Measurements from ENCODE around the gene ZSWIM4. TPM values are rescaled to one million over a fixed set of nuclear protein-coding genes. Genes with fewer than 3 reads are reported as not detected.
"Not testable (repeated sequence)": the region's sequence is repeated elsewhere in the genome, so short reads cannot be mapped to it uniquely, and the experiment has no call there.

ZSWIM4 gene
- total RNA-seq, 1 experiment from 2014 or later = 8.7 TPM

- Histone ChIP-seq H3K4me1 (ENCODE audit: control insufficient read depth, insufficient read depth, low read length) (0 out of 2 replicates have a peak, but pooled peaks cover 6% of the 10 kb centered on the region), H3K36me3 (ENCODE audit: control insufficient read depth, insufficient read depth, low read length) (peaks cover 4% of the 10 kb centered on the region; the same call in 1 of the 2 replicates), H3K27ac (ENCODE audit: low read length) (no peak overlapping the region), H3K9me3 (ENCODE audit: control insufficient read depth, insufficient read depth, low read depth, low read length) (no peaks in the 10 kb centered on the region), H3K27me3 (ENCODE audit: control insufficient read depth, insufficient read depth, low read length) (no peaks in the 10 kb centered on the region), H3K4me3 (ENCODE audit: low read depth in 2 of 2, low read length in 2 of 2) (no peak overlapping the region)
- CTCF ChIA-PET = interaction anchor here (0.6 kb wide), 1 partner anchor 169 kb away, joined by 11 read pairs; no protein-coding TSS in a partner anchor
- ATAC-seq (no peak), DNase-seq (ENCODE audit: low read depth, low spot score) (no peak)
- TF ChIP-seq TCF7L2 (IDR thresholded peaks at IDR 0.05; ENCODE audit: low read depth, low read length) (no peak), POLR2AphosphoS5 (IDR thresholded peaks at IDR 0.05; ENCODE audit: low read depth, low read length) (no peak), REST (IDR thresholded peaks at IDR 0.05; ENCODE audit: insufficient read depth in 1 of 2, low read depth in 2 of 2, low read length in 1 of 2) (no peak)
- POLR2A ChIA-PET = no interaction called here
- BruUV-seq (replicated peaks) = no TSS peak
- in situ Hi-C loops (cut with HindIII; ENCODE audit: low pct_unique_long_range_greater_than_20kb, low sequenced_read_pairs) (no loop called here), intact Hi-C loops (cut with micrococcal nuclease; ENCODE audit: unreplicated experiment) (no loop called here)
These were observed 16.4 kb upstream of the ZSWIM4 start for GRCh38 chr19:13778847-13779246.

GRCh38 chr19:13779794-13780193, 15.4 kb upstream of the ZSWIM4 start:
- H3K27me3 ChIP-seq (ENCODE audit: control insufficient read depth, insufficient read depth, low read length); H3K9me3 ChIP-seq (ENCODE audit: control insufficient read depth, insufficient read depth, low read depth, low read length); ATAC-seq; intact Hi-C loops (cut with micrococcal nuclease; ENCODE audit: unreplicated experiment); H3K27ac ChIP-seq (ENCODE audit: low read length); POLR2A ChIA-PET; H3K4me3 ChIP-seq (ENCODE audit: low read depth in 2 of 2, low read length in 2 of 2); DNase-seq (ENCODE audit: low read depth, low spot score); H3K36me3 ChIP-seq (ENCODE audit: control insufficient read depth, insufficient read depth, low read length); in situ Hi-C loops (cut with HindIII; ENCODE audit: low pct_unique_long_range_greater_than_20kb, low sequenced_read_pairs); CTCF ChIA-PET; BruUV-seq (replicated peaks); H3K4me1 ChIP-seq (ENCODE audit: control insufficient read depth, insufficient read depth, low read length): not testable (repeated sequence)

GRCh38 chr19:13781547-13781946, 13.7 kb upstream of the ZSWIM4 start:
- H3K4me1 ChIP-seq (ENCODE audit: control insufficient read depth, insufficient read depth, low read length) = peaks cover 6% of the 10 kb centered on the region
- no peaks in the 10 kb centered on the region for H3K9me3 ChIP-seq (ENCODE audit: control insufficient read depth, insufficient read depth, low read depth, low read length)
- DNase-seq (ENCODE audit: low read depth, low spot score) = no peak
- ChIA-PET CTCF (no interaction called here), POLR2A (no interaction called here)
- no peaks in the 10 kb centered on the region for H3K36me3 ChIP-seq (ENCODE audit: control insufficient read depth, insufficient read depth, low read length)
- TF ChIP-seq TCF7L2 (IDR thresholded peaks at IDR 0.05; ENCODE audit: low read depth, low read length) (no peak), CTCF (IDR thresholded peaks at IDR 0.05) (no peak), POLR2AphosphoS5 (IDR thresholded peaks at IDR 0.05; ENCODE audit: low read depth, low read length) (no peak), REST (IDR thresholded peaks at IDR 0.05; ENCODE audit: insufficient read depth in 1 of 2, low read depth in 2 of 2, low read length in 1 of 2) (no peak), SIN3A (IDR thresholded peaks at IDR 0.05; ENCODE audit: borderline replicate concordance, insufficient read depth, low read depth, low read length) (no peak)
- intact Hi-C loops (cut with micrococcal nuclease; ENCODE audit: unreplicated experiment) = no loop called here
- BruUV-seq (replicated peaks) = no TSS peak
- H3K27ac ChIP-seq (ENCODE audit: low read length) = no peak overlapping the region
- peak; percentile 59; the same call in 1 of the 2 replicates for ATAC-seq
- in situ Hi-C loops (cut with HindIII; ENCODE audit: low pct_unique_long_range_greater_than_20kb, low sequenced_read_pairs) = no loop called here
- no peaks in the 10 kb centered on the region for H3K27me3 ChIP-seq (ENCODE audit: control insufficient read depth, insufficient read depth, low read length)
- H3K4me3 ChIP-seq (ENCODE audit: low read depth in 2 of 2, low read length in 2 of 2) = no peak overlapping the region

All from Panc1 (cell line).